Naive B cell (primary cell): Measurements from ENCODE around the gene APCDD1. TPM values are rescaled to one million over a fixed set of nuclear protein-coding genes. Genes with fewer than 3 reads are reported as not detected.
"Not testable (repeated sequence)": the region's sequence is repeated elsewhere in the genome, so short reads cannot be mapped to it uniquely, and the experiment has no call there.

Source experiments
- ATAC-seq, 2 donors: fragments of 150-1000 bp; cut with Tn5 transposase; 2 replicates each; pipeline ENCODE4 v1.10.0; 2021; ENCODE audit warnings: low read depth in 2 of 2, mild to moderate bottlenecking in 2 of 2, moderate library complexity in 2 of 2
- DNase-seq: peaks from one replicate; pipeline ENCODE4 v3.0.0; 2022
- H3K27ac Mint-ChIP-seq, 6 donors: one replicate each; pipeline ENCODE4 v1.8.0; 2020 to 2022; ENCODE audit warnings: mild to moderate bottlenecking in 6 of 6, mixed read lengths in 6 of 6, moderate library complexity in 5 of 6, inconsistent platforms in 2 of 6
- H3K27me3 Mint-ChIP-seq, 3 donors: one replicate each; pipeline ENCODE4 v1.8.0; 2021 to 2022; ENCODE audit warnings: mixed read lengths in 3 of 3, mild to moderate bottlenecking in 1 of 3
- H3K36me3 Mint-ChIP-seq, 2 donors: one replicate each; pipeline ENCODE4 v1.8.0; 2020 to 2022; ENCODE audit warnings: mixed read lengths in 2 of 2, inconsistent platforms in 1 of 2, mild to moderate bottlenecking in 1 of 2
- H3K4me1 Mint-ChIP-seq, 3 donors: one replicate each; pipeline ENCODE4 v1.8.0; 2020 to 2022; ENCODE audit warnings: mixed read lengths in 3 of 3, inconsistent platforms in 1 of 3, mild to moderate bottlenecking in 1 of 3, moderate library complexity in 1 of 3
- H3K4me3 Mint-ChIP-seq, 8 donors: one replicate each; pipeline ENCODE4 v1.8.0; 2020 to 2022; ENCODE audit warnings: mild to moderate bottlenecking in 8 of 8, mixed read lengths in 8 of 8, moderate library complexity in 8 of 8, inconsistent platforms in 2 of 8
- H3K9me3 Mint-ChIP-seq, 7 donors: one replicate each; pipeline ENCODE4 v1.8.0; 2020 to 2022; ENCODE audit warnings: mixed read lengths in 7 of 7, mild to moderate bottlenecking in 5 of 7, inconsistent platforms in 2 of 7, moderate library complexity in 1 of 7
- polyA plus RNA-seq, 6 donors: library from polyadenylated mRNA; unstranded; fragments of 300-500 nt; fragmentation: Illumina TruSeq; gene quantifications; one replicate each; pipeline ENCODE4 v1.2.3, GENCODE V29; 2021; ENCODE audit warnings: low read depth in 6 of 6

The APCDD1 gene
- polyA plus RNA-seq, 6 donors from 2014 or later, result 0.44 to 6.3 (median 2.2) TPM

GRCh38 chr18:10530852-10531251 is 76.4 kb downstream of the APCDD1 start:
- Mint-ChIP-seq H3K27me3 (no peaks in the 10 kb centered on the region), H3K4me1 (peaks cover 21 to 45% (median 38%) of the 10 kb centered on the region in 3 donors), H3K36me3 (peaks cover 0 to 4% of the 10 kb centered on the region in 2 donors), H3K27ac (no peak overlapping the region), H3K4me3 (peak overlapping the region in 1 of 8 donors; percentile 70), H3K9me3 (no peaks in the 10 kb centered on the region)
- DNase-seq, result no peak
- no peak for ATAC-seq

- no peaks in the 10 kb centered on the region for H3K27me3 Mint-ChIP-seq
- peaks cover 4 to 5% of the 10 kb centered on the region in 2 donors for H3K36me3 Mint-ChIP-seq
- H3K27ac Mint-ChIP-seq, result no peak overlapping the region
- ATAC-seq, result no peak
- DNase-seq, result no peak
- no peaks in the 10 kb centered on the region for H3K9me3 Mint-ChIP-seq
- H3K4me1 Mint-ChIP-seq, result peaks cover 14 to 26% (median 21%) of the 10 kb centered on the region in 3 donors
- no peak overlapping the region for H3K4me3 Mint-ChIP-seq
These were observed 78.7 kb downstream of the APCDD1 start for GRCh38 chr18:10533111-10533510.

GRCh38 chr18:10536280-10536679 is 81.8 kb downstream of the APCDD1 start:
- Mint-ChIP-seq H3K9me3 (peaks cover 0 to 1% (median 0%) of the 10 kb centered on the region in 7 donors), H3K27me3 (no peaks in the 10 kb centered on the region), H3K4me3 (no peak overlapping the region), H3K4me1 (no peaks in the 10 kb centered on the region), H3K27ac (no peak overlapping the region), H3K36me3 (peaks cover 17 to 26% of the 10 kb centered on the region in 2 donors)
- ATAC-seq (no peak), DNase-seq (no peak)

- H3K4me3 Mint-ChIP-seq, result no peak overlapping the region
- H3K27me3 Mint-ChIP-seq, result no peaks in the 10 kb centered on the region
- ATAC-seq, result no peak
- no peak overlapping the region for H3K27ac Mint-ChIP-seq
- DNase-seq, result no peak
- H3K9me3 Mint-ChIP-seq, result peaks cover 0 to 1% (median 0%) of the 10 kb centered on the region in 7 donors
- no peaks in the 10 kb centered on the region for H3K4me1 Mint-ChIP-seq
- H3K36me3 Mint-ChIP-seq, result peaks cover 25 to 34% of the 10 kb centered on the region in 2 donors
These were observed 83.3 kb downstream of the APCDD1 start for GRCh38 chr18:10537765-10538164.

GRCh38 chr18:10539124-10539523 is 84.7 kb downstream of the APCDD1 start:
- not testable (repeated sequence) for H3K9me3 Mint-ChIP-seq, H3K4me1 Mint-ChIP-seq, ATAC-seq, H3K27me3 Mint-ChIP-seq, H3K27ac Mint-ChIP-seq, H3K4me3 Mint-ChIP-seq, DNase-seq
- peaks cover 25 to 34% of the 10 kb centered on the region in 2 donors for H3K36me3 Mint-ChIP-seq

Other genes starting within 250 kb of the APCDD1 start
- 10 to 100 TPM in 5 of 6 donors, 1 to 10 TPM in 1; 9.6 to 16.8 (median 13.7) TPM for gene NAPG, start 71.4 kb downstream of the APCDD1 start, polyA plus RNA-seq